Activated CD4-positive, alpha-beta T cell treated with anti-CD3 and anti-CD28 coated beads for 36 hours (primary cell): ENCODE measurements around the gene FCRLA. TPM values are rescaled to one million over a fixed set of nuclear protein-coding genes. Genes with fewer than 3 reads are reported as not detected.

Experiments used
- ATAC-seq: fragments of 200-7000 bp; cut with Tn5 transposase; one replicate; pipeline ENCODE4 v1.10.0; 2021; ENCODE audit warnings: mild to moderate bottlenecking, moderate library complexity
- CTCF ChIA-PET: fragments of 350-600 bp; sonication (Branson Sonifier 250); formaldehyde crosslinking; loops from one replicate; lab custom pipeline; 2021; ENCODE audit warnings: antibody characterized with exemption; lab: Charles Lee
- POLR2A ChIA-PET: fragments of 350-600 bp; sonication (Branson Sonifier 250); formaldehyde crosslinking; loops from one replicate; lab custom pipeline; 2021; ENCODE audit warnings: antibody characterized with exemption, inconsistent platforms; lab: Charles Lee
- DNase-seq: peaks from one replicate; pipeline ENCODE4 v3.0.0-alpha.2; 2020
- H3K27ac Mint-ChIP-seq: one replicate; pipeline ENCODE4 v1.8.0; 2021; ENCODE audit warnings: mixed read lengths
- H3K27me3 Mint-ChIP-seq: one replicate; pipeline ENCODE4 v1.8.0; 2021; ENCODE audit warnings: mixed read lengths
- H3K36me3 Mint-ChIP-seq: one replicate; pipeline ENCODE4 v1.8.0; 2021; ENCODE audit warnings: low read depth, mixed read lengths
- H3K4me1 Mint-ChIP-seq: one replicate; pipeline ENCODE4 v1.8.0; 2021; ENCODE audit warnings: mixed read lengths
- H3K4me3 Mint-ChIP-seq: one replicate; pipeline ENCODE4 v1.8.0; 2021; ENCODE audit warnings: mild to moderate bottlenecking, moderate library complexity, mixed read lengths
- H3K9me3 Mint-ChIP-seq: one replicate; pipeline ENCODE4 v1.8.0; 2021; ENCODE audit warnings: low read depth, mixed read lengths
- intact Hi-C, 2 experiments: fragments of 100-400 bp; cut with DNase I in 1 of 2; cut with micrococcal nuclease in 1 of 2; formaldehyde crosslinking; loops; one replicate each; pipeline versions ENCODE4 v1.14.2 to v1.15.1; 2022 to 2024; cut with DNase I, micrococcal nuclease
- total RNA-seq, 2 experiments: library from RNA; stranded (reverse); gene quantifications; one replicate each; pipeline ENCODE4 v1.2.3, GENCODE V29; 2021

FCRLA gene
- total RNA-seq, 2 experiments from 2014 or later, result not detected

- no peak overlapping the region for H3K27ac Mint-ChIP-seq
- intact Hi-C loops, result no loop called here
- no peaks in the 10 kb centered on the region for H3K4me1 Mint-ChIP-seq
- ATAC-seq (no peak), DNase-seq (no peak)
- no peaks in the 10 kb centered on the region for H3K9me3 Mint-ChIP-seq
- CTCF ChIA-PET, result interaction anchor here (0.6 to 2.3 kb wide), 3 partner anchors 9 to 18 kb away, joined by 3 to 5 read pairs (median 5); partner anchors contain the start of gene FCRLB
- H3K27me3 Mint-ChIP-seq, result peaks cover 16% of the 10 kb centered on the region
- H3K4me3 Mint-ChIP-seq, result no peak overlapping the region
- POLR2A ChIA-PET, result no interaction called here
- H3K36me3 Mint-ChIP-seq, result no peaks in the 10 kb centered on the region
Measured at GRCh38 chr1:161707503-161707902, 474 bp downstream of the FCRLA start.

- ATAC-seq (no peak), DNase-seq (no peak)
- no peak overlapping the region for H3K4me3 Mint-ChIP-seq
- peaks cover 15% of the 10 kb centered on the region for H3K27me3 Mint-ChIP-seq
- no peaks in the 10 kb centered on the region for H3K4me1 Mint-ChIP-seq
- intact Hi-C loops, result no loop called here
- H3K27ac Mint-ChIP-seq, result no peak overlapping the region
- POLR2A ChIA-PET, result no interaction called here
- no peaks in the 10 kb centered on the region for H3K36me3 Mint-ChIP-seq
- CTCF ChIA-PET, result interaction anchor here (0.9 to 1.4 kb wide), 3 partner anchors 17 to 819 kb away, joined by 3 to 4 read pairs (median 3); no protein-coding TSS in a partner anchor
- no peaks in the 10 kb centered on the region for H3K9me3 Mint-ChIP-seq
Measured at GRCh38 chr1:161709373-161709772, 2.3 kb downstream of the FCRLA start.

DNA sequence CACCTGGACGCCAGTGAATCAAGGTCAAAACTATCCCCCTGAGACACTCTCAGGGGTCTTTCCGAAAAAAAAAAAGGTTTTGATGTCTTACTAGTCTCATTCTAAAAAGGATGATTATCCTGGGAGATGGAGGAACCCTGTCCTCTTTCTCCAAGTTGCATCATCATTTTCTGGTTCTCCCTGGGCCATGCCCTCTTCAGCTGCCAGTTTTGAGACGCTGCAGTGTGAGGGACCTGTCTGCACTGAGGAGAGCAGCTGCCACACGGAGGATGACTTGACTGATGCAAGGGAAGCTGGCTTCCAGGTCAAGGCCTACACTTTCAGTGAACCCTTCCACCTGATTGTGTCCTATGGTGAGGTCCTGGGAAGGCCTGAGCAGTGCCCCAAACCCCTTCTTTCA, 3.5 kb downstream of the FCRLA start:
- CTCF ChIA-PET, result interaction anchor here (0.7 to 1.2 kb wide), 2 partner anchors 28 to 818 kb away, joined by 3 to 5 read pairs; no protein-coding TSS in a partner anchor
- intact Hi-C loops, result no loop called here

DNA sequence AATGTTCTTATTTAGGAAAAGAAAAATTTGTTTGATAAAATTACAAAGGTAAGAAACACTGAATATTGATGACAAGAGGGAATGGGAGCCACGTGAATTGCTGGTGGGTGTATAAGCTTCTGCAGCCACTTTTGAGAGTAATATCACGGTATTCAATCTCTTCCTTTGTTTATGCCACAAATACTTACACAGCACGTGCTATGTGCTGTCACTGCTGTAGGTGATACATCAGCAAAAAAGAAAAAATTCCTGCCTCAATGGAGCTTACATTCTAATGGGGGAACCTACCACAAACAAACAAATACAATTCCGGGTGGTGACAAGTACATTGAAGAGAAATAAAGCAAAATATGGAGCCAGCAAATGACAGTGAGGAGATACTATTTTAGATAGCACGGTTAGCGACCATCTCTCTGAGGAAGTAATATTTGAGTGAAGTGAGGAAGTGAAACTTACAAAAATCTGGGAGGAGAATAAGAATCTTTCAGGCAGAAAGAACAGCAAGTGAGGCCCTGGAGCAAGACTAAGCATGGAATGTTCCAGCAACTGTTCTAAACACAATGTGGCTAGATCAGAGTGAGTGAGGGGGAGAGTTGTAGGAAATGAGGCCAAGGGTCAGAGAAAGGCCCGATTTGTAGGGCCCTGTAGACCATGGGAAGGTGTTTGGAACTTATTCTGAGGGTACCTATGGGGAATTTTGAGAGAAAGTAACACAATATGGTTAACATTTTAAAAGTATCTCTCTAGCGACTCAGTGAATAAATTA, 11.7 kb downstream of the FCRLA start:
- CTCF ChIA-PET, result no interaction called here
- Mint-ChIP-seq H3K27me3 (peaks cover 37% of the 10 kb centered on the region), H3K36me3 (no peaks in the 10 kb centered on the region), H3K4me1 (peaks cover 12% of the 10 kb centered on the region), H3K4me3 (no peak overlapping the region), H3K27ac (no peak overlapping the region), H3K9me3 (no peaks in the 10 kb centered on the region)
- POLR2A ChIA-PET, result no interaction called here
- ATAC-seq (no peak), DNase-seq (no peak)
- intact Hi-C loops, result no loop called here

More for the DNA sequence above, 3.5 kb downstream of the FCRLA start:
- no peak overlapping the region for H3K27ac Mint-ChIP-seq
- ATAC-seq (no peak), DNase-seq (no peak)
- H3K9me3 Mint-ChIP-seq, result no peaks in the 10 kb centered on the region
- no peak overlapping the region for H3K4me3 Mint-ChIP-seq
- POLR2A ChIA-PET, result no interaction called here
- peaks cover 23% of the 10 kb centered on the region for H3K27me3 Mint-ChIP-seq
- no peaks in the 10 kb centered on the region for H3K36me3 Mint-ChIP-seq
- H3K4me1 Mint-ChIP-seq, result no peaks in the 10 kb centered on the region

DNA sequence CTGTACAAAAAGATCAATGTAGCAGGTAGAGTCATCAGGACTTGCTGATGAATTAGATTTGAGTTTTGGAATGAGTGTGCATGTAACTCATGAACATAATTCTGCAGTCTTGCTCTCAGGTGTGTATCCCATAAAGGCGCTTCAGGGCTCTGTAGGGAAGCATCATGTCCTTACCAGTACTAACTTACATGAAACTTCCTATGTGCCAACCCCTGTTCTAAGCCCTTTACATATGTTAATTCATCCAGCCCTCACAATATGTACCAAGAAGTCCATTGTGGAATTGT, 12.2 kb downstream of the FCRLA start:
- H3K27me3 Mint-ChIP-seq, result peaks cover 39% of the 10 kb centered on the region
- intact Hi-C loops, result no loop called here
- ChIA-PET CTCF (no interaction called here), POLR2A (no interaction called here)
- H3K4me3 Mint-ChIP-seq, result no peak overlapping the region
- DNase-seq, result no peak
- no peaks in the 10 kb centered on the region for H3K36me3 Mint-ChIP-seq
- no peak overlapping the region for H3K27ac Mint-ChIP-seq
- no peaks in the 10 kb centered on the region for H3K9me3 Mint-ChIP-seq
- peaks cover 12% of the 10 kb centered on the region for H3K4me1 Mint-ChIP-seq
- ATAC-seq, result peak; percentile 82

DNA sequence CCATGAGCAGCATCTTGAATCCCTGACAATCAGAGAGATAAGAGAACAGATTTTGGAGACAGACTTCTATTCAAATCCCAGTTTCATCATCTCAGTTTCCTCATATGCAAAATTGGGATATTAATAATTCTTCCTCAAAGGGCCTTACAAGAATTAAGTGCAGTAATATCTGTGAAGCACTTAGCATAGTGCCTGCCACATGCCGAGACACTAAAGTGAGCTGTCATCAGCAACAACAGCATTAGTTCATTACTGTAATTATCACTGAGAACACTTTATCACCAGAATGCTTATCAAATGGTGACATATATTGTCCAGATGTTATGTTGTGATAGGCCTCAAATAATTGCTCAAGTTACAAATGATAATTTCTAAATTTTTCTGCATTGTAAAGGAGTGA, 13.4 kb downstream of the FCRLA start:
- ATAC-seq, result no peak

DNA sequence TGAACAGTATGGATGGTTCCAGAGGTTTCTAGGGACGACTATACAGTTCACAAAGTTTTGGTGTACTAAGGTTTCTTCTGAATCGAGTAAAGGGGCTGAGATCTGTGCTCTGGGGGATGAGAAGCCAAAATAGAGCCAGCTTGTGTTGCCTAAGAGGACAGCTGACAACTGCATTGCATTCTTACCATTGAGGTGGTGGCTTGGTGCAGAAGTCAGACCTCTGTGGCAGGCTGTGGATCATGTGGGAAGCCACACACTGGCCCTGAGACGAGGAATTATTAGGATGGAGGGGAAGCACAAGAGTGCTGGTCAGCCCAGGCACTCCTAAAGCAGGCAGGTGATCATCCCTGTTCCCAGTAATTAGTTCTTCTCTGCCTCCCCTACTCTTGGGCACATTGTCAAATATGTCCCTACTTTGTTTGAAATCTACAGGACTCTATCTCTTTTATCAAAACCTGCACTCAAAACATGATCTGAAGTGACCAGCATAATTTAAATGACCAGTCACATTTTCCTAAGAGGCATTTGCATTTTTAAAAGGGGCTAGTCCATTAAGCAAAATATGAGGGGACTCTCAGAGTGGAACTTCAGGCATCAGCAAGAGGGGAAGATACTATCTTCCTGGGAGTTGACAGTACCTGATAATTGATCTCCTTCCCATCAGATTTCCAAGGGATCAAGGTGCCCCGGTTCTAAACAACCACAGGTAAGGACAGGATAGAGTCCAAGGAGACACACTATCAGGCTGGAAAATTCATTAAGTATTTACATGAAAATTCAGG, 14.1 kb downstream of the FCRLA start, which contains the start of gene FCRLB:
Gene FCRLB (plus strand): TSS at position 589 of the 782 bp plus-strand sequence. CDS start 1,129 bp downstream, outside the sequence.
- Mint-ChIP-seq H3K27me3 (peaks cover 41% of the 10 kb centered on the region), H3K4me3 (no peak within 1 kb of the TSS), H3K9me3 (no peaks in the 10 kb centered on the region), H3K27ac (no peak within 1 kb of the TSS), H3K4me1 (peaks cover 18% of the 10 kb centered on the region), H3K36me3 (no peaks in the 10 kb centered on the region)
- ATAC-seq, result no peak
- intact Hi-C loops, result no loop called here
- DNase-seq, result no peak
- CTCF ChIA-PET, result interaction anchor here (1.4 to 2.0 kb wide), 4 partner anchors 12 to 19 kb away, joined by 4 to 6 read pairs (median 5); partner anchors contain the start of gene FCRLA
- POLR2A ChIA-PET, result no interaction called here

More for the DNA sequence above, 13.4 kb downstream of the FCRLA start:
- no peak overlapping the region for H3K27ac Mint-ChIP-seq
- intact Hi-C loops, result no loop called here
- peaks cover 13% of the 10 kb centered on the region for H3K4me1 Mint-ChIP-seq
- H3K27me3 Mint-ChIP-seq, result peaks cover 38% of the 10 kb centered on the region
- H3K9me3 Mint-ChIP-seq, result no peaks in the 10 kb centered on the region
- no peaks in the 10 kb centered on the region for H3K36me3 Mint-ChIP-seq
- ChIA-PET CTCF (no interaction called here), POLR2A (no interaction called here)
- DNase-seq, result no peak
- H3K4me3 Mint-ChIP-seq, result no peak overlapping the region

DNA sequence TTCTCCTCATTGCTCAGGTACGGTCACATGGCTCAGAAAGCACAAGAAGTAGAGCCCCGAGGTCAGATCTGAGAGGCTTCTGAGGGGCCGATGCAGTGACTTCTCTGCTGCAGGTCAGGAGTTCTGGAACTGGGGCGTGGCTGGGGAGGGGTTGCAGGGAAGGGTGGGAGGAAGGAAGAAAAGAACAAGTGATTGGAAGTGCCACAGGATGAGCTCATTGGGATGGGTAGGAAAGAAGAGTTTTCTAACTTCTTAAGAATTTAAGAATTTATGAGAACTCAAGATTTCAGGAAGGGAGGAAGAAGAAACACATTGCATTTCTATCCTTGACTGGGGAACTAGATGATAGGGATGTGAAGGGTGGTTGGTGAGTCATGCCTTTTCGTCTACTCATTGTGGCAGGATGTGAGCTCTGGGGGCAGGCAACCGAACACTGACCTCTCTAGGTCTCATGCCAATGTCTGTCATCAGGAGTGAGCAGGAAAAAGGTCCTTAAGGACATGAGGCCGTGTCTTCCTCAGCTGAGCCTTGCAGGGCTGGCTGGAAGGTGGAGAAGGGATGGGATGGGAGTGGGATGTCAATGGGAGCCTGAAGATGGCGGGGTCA, 14.8 kb downstream of the FCRLA start:
- CTCF ChIA-PET, result interaction anchor here (1.4 to 2.0 kb wide), 4 partner anchors 11 to 18 kb away, joined by 4 to 6 read pairs (median 5); partner anchors contain the start of gene FCRLA
- Mint-ChIP-seq H3K36me3 (no peaks in the 10 kb centered on the region), H3K4me1 (peaks cover 18% of the 10 kb centered on the region), H3K9me3 (no peaks in the 10 kb centered on the region), H3K27ac (no peak overlapping the region), H3K27me3 (peaks cover 41% of the 10 kb centered on the region), H3K4me3 (no peak overlapping the region)
- intact Hi-C loops, result no loop called here
- POLR2A ChIA-PET, result no interaction called here
- DNase-seq (no peak), ATAC-seq (no peak)

- DNase-seq, result no peak
- H3K36me3 Mint-ChIP-seq, result no peaks in the 10 kb centered on the region
- H3K27me3 Mint-ChIP-seq, result peaks cover 36% of the 10 kb centered on the region
- H3K9me3 Mint-ChIP-seq, result no peaks in the 10 kb centered on the region
- ATAC-seq, result no peak
- intact Hi-C loops, result no loop called here
- no peak overlapping the region for H3K27ac Mint-ChIP-seq
- ChIA-PET CTCF (interaction anchor here (0.6 to 2.0 kb wide), 5 partner anchors 11 to 17 kb away, joined by 3 to 6 read pairs (median 5); partner anchors contain the start of gene FCRLA), POLR2A (interaction anchor here (0.7 kb wide), 1 partner anchor 27 kb away, joined by 3 read pairs; no protein-coding TSS in a partner anchor)
- H3K4me3 Mint-ChIP-seq, result no peak overlapping the region
- peaks cover 19% of the 10 kb centered on the region for H3K4me1 Mint-ChIP-seq
Measured at GRCh38 chr1:161722406-161722805, 15.4 kb downstream of the FCRLA start.

- Mint-ChIP-seq H3K9me3 (no peaks in the 10 kb centered on the region), H3K27ac (no peak overlapping the region), H3K36me3 (no peaks in the 10 kb centered on the region), H3K27me3 (peaks cover 40% of the 10 kb centered on the region), H3K4me1 (peaks cover 30% of the 10 kb centered on the region), H3K4me3 (no peak overlapping the region)
- DNase-seq, result no peak
- intact Hi-C loops, result no loop called here
- ATAC-seq, result no peak
- ChIA-PET POLR2A (interaction anchor here (0.7 kb wide), 1 partner anchor 25 kb away, joined by 3 read pairs; no protein-coding TSS in a partner anchor), CTCF (interaction anchor here (0.6 to 2.0 kb wide), 4 partner anchors 16 to 398 kb away, joined by 3 to 6 read pairs (median 4); no protein-coding TSS in a partner anchor)
Measured at GRCh38 chr1:161723459-161724141, 16.6 kb downstream of the FCRLA start.
